HG03571 (cell line): ENCODE results near the gene LSM4.

Experiments
- ATAC-seq: cut with Tn5 transposase; IDR thresholded peaks from one replicate; pipeline ENCODE4 v1.9.1; 2021; ENCODE audit not compliant: unreplicated experiment

LSM4 gene

DNA sequence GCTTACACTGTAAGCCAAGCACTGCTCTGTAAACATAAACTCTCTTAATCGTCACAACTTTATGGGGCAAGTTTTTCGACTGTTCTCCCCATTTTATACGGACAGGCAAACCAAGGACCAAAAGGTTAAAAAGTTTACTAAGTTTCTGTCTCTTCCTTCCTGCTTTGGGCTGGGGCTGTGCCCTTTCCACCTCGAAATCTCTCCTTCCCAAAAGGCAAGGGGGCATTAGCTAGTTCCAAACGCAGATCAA is 43.7 kb downstream of the LSM4 start:
- ATAC-seq, result no peak

DNA sequence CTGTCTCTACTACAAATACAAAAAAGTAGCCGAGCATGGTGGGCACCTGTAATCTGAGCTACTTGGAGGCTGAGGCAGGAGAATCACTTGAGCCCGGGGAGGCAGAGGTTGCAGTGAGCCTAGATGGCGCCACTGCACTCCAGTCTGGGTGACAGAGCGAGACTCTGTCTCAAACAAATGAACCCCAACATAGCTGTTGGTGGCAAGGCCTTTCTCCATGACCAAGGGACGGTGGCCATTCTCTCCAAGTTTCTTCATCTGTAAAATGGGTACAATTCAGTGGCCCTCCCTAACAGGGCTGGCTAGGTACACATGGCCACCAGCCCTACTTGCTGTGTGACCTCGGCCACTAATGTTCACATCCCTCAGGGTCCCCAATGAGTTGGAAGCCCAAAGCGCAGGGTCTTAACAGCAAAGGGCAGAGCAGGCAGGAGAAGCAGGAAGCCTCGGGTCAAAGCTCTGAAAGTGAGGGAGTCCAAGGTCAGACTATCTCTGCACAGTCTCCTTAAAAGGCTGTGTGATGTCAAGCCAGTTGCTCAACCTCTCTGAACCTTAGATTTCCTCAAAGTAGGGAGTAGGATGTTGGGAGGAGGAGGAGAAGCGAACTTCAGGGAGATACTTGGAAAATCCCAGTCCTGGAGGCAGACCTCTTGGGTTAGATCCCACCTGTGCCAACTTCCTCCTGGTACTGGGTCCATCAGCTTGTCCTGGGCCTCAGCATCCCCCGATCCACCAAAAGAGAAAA is 44.2 kb downstream of the LSM4 start:
- ATAC-seq, result no peak

DNA sequence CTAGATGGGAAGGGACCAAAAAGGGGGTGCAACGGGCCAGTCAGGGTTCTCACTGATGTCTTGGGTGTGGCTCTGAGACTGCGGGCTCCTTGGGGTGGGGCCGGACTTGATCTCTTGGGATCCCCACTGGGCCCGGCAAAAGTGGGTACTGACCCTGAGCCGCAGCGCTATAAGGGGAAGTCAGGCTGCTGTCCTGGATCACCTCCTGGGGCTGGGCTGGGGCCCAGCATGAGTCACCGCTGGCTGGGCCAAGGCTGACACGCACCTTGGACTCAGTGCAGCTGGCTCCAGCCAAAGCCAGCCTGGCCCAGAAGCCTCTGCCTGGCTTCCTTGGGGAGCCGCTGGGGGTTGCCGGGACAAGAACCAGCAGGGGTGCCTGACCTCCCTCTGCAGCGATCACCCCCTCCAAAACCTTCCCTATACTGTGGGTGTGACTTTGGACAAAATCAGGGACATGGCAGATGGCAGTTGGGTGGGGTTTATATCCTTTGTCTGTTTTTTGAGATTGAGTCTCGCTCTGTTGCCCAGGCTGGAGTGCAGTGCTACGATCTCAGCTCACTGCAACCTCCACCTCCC is 48.0 kb downstream of the LSM4 start:
- ATAC-seq, result no peak

DNA sequence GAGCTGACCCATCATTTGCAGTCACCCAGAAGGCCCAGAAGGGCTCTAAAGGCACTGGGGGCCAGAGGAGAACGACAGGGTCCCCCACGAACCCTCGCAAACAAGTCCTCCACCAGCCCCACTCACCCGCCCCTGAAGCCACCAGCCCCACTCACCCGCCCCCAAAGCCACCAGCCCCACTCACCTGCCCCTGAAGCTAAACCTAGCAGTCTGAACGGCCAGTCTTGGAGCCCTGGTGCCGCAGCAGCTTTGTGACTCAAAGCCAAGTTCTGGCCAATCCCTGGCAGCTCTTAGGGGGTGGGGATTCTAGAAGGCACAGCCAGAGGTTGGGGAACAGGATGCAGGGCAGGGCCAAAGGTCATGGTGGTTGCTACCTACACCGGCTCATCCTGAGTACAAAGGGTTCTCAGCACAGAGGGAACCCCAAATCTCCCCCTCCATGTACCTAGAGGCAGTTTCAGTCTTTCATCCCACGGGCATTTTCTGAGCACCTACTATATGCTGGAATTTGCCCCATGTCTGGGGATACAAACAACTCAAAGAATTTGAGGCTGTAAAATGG is 48.6 kb downstream of the LSM4 start, which contains the start of gene IQCN:
TSS of gene IQCN (minus strand) at position 234 of the 562 bp plus-strand sequence. CDS start 4,974 bp downstream, outside the sequence.
- no peak for ATAC-seq

DNA sequence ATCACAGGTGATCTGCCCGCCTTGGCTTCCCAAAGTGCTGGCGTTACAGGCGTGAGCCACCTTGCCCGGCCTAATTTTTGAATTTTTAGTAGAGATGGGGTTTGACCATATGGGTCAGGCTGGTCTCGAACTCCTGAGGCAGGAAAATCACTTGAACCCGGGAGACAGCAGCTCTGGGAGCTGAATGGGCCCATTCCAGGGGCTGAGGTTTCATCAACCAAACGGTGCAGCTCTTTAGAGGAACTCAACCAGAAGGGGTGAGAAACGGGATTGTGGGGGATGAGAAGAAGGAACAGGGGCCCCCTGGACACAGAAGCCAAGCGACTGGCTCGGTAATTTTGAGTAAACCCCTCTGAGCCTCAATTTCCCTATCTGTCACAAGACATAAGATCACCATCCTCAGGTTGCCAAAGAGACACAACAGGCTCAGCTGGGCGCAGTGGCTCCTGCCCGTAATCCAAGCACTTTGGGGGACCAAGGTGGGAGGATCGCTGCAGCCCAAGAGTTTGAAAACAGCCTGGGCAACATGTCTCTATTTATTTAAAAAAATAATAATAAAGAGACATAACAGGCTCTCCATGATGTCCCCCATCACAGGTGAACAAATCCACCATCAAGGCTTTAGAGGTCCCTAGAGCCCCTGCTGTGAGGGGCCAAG is 49.2 kb downstream of the LSM4 start:
- ATAC-seq, result no peak

DNA sequence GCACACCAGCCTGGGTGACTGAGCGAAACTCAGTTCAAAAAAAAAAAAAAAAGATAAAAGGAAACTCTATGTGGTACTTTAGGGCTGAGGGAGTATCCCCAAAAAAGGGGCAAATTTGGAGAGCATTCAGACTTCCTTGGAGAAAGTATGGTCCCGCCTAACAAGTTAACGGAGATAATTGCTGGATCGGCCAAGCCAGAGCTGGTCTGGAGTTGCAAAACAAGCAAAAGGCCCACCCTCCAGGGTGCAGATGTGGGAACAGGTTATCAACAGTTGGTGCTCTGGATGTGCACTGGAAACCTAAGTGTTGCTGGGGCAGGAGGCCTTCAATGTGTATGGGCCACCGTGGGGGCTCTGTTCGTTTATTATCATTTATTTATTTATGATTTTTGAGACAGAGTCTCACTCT is 51.4 kb downstream of the LSM4 start:
- no peak for ATAC-seq

DNA sequence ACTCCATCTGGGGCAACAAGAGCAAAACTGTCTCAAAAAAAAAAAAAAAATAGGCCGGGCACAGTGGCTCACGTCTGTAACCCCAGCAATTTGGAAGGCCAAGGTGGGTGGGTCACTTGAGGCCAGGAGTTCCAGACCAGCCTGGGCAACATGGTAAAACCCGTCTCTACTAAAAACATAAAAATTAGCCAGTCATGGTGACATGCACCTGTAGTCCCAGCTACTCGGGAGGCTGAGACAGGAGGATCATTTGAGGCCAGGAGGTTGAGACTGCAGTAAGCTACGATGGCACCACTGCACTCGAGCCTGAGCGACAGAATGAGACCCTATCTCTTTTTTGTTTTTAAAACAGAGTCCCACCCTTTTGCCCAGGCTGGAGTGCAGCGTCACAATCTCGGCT is 52.5 kb downstream of the LSM4 start:
- no peak for ATAC-seq

DNA sequence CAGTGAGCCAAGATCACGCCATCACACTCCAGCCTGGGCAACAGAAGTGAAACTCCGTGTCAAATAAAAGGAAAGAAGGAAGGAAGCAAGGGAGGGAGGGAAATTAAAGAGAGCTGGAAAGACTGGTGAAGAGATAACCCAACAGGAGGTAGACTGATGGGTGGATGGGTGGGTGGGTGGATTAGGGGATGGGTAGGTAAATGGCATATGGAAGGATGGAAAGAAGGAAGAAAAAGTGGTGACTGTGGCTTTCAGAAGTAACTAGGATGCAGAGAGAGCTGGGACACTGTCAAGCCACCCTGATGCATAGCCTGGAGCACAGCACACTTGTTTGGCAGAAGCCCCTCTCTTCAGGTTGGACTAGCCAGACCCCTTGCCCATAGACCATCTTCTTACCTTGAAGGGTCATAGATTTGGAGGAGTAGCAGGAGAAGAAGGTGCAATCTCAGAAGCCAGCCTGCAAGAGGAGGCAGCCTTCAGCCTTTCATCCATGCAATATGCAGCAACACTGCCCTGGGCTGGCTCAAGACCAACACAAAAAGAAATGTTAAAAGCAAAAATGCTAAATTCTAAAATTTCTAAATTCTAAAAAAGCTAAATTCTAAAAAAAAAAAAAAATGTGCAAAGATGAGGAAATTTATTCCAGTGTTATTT is 53.7 kb downstream of the LSM4 start:
- ATAC-seq, result no peak

DNA sequence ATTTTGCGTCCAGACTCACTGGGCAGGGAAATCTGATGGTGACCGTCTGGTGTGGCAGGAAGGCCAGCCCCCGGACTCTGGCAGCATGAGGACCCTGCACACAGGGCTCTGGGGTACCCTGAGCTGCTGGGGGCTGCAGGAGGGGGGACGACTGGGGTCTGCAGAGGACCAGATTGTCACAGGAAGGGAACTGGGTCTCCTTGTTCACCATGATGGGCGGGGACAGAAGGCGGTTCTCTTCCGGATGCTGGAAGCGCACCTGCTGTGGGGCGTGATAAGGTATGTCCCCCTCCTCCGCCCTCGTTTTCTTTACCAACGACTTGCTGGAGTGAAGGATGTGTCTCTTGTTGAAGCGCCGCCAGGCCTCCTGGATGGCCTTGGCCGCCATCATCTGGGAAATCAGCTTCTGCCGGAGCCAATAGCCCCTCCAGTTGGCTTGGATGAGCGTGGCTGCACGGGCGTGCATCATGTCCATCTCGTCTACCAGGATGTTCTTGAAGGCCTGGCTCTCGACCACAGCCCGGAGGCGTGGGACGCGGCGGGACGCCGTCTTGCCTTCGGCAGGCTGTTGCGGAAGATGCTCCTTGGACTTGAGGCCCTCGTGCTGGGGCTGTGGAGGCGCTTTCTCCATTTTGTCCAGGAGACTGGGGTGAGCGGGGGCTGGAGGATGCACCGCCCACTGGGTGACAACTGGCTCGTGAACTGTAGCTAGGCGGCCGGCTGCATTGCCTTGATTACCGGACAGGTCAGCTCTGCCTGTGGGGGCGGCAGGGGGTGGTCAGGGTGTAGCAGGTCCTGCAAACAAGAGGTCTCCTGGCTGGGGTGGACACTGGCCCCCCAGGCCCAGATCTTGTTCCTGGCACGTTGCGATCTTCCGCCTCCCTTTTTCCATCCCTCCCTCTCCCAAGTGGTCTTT is 55.8 kb downstream of the LSM4 start:
- ATAC-seq, result no peak

DNA sequence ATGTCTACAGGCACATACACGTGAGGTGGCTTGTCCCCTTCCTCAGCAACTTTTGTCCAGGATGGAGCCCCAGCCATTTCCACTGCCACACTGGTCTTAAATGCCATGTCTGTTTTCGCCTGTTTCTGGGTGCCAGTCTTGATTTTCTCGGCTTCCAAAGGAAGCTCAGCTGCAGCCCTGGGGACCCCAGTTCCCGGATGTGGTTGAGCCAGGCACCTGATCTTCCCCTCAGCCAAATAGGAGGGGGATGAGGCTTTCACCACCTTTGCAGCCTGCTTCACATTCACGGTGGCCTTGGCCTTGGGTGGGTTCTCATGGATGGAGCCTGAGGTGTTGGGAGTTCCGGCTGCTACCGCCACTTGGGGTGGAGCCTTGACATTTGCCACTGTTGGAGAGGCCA is 57.3 kb downstream of the LSM4 start:
- no peak for ATAC-seq

DNA sequence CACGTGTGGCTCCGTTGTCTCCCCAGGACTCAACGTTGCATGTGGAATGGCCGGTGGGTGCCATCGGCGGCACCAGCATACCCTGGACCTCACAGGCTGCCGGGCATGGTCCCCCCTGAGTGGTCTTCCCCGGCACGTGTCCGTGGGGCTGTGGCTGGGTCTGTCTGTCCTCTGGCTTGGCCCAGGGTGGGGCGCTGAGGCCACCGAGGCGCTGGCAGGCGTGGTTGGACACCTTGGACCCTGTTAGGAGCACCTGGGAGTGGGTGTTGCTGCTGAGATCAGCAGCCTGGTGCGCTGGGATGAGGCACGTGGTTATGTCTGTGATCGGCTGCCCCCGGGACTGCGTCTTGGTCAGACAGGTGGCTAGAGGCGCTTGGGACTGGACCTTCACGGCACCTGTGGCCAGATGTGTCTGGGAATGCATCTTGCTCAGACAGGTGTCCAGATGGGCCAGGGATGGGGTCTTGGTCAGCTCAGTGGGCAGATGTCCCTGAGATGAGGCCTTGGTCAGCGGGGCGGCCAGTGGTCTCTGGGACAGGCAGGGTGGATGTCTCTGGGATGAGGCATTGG is 57.8 kb downstream of the LSM4 start:
- no peak for ATAC-seq

DNA sequence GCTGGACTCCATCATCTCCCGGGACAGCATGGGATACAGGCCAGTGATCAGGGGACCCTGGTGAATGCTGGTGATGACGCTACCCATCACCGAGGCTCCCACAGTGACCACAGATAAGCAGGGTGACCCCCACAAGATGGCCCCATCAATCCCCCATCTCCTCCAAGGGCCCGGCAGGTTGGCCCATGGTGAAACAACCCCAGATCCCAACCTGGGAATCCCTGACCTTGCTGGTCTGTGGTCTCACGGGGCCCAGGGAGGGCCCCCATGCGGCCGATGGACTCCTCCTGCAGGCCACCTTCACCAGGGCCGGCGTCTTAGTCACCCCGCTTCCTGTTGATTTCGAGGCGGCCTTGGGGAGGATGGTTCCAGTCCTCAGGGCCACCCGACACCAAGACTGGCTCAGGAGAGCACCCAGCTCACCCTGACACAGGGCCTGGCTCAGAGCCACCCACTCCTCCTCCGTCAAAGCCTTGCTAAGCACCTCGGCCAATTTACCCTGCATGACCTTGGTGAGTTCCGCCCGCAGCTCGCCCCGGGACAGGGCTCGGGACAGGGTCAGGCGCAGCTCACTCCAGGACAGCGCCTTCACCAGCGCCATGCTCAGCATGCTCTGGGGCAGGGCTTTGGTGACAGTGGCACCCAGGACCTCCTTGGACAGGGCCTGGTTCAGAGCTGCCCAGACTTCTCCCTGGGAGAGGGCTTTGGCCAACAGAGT is 58.6 kb downstream of the LSM4 start:
- no peak for ATAC-seq

DNA sequence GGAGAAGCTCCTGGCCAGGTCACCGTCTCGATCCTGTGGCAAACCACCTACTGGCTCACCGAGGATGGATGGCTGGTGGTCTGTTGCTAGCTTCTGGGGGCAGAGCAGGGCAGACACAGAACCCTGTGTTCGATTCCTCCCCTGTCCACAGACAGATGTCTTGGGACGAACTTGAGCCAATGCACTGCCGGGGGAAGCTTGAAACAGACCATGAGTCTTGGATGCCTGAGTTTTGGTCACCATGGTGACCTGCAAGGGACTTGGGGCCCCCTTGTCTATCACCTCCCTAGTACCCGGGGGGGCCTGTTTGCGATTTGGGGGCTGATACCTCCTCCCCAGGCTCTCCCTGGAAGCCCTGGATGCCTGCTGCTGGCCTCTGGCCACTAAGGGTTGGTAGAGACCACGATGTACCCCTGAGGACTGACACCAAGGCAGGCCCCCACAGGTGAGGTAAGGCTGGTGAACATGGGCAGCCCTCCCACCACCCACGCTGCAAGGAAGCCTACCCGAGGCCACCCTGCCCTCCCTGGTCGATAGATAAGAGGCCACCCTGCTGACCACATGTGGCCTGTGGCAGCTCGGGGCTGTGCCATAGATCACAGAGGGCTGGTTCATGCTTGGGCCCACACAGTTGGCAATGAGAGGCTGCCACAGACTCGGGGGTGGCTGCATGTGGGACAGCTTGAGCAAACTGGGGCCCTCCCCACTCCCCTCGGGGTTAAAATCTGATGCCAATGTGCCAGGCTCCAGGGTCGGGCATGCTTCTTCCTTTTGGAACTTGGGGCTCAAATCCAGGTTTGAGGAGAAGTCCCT is 59.3 kb downstream of the LSM4 start:
- no peak for ATAC-seq

DNA sequence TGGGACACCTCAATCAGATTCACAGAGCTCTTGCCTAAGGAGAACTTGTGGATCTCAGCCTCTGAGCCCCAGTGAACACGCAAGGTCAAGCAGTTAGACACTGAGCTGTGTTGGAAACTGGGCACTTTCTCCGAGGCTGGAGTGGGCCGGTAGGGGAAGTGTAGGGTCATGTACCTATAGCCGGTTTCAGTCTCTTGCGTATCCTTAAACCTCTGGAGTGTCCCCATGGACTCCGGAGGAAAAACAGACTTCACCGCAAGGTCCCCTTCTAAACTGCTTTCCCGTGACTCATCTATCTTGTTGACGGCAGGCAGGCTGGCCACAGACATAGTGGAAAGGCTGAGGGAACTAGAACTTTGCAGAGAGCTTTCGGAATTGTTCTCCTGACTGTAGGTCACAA is 60.0 kb downstream of the LSM4 start:
- no peak for ATAC-seq

DNA sequence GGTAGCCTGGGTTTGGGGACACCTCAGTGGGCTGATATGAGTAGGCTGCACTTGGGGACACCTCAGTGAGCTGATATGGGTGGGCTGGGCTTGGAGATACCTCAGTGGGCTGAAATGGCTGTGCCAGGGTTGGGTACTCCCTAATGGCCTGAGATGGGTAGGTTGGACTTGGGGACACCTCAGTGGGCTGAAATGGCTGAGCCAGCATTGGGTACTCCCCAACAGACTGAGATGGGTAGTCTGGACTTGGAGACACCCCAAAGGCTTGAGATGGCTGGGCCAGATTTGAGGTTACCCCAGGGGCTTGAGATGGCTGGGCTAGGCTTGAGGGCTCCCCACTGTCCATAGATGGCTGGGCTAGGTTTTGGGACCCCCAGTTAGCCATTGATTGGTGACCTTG is 60.7 kb downstream of the LSM4 start:
- no peak for ATAC-seq

DNA sequence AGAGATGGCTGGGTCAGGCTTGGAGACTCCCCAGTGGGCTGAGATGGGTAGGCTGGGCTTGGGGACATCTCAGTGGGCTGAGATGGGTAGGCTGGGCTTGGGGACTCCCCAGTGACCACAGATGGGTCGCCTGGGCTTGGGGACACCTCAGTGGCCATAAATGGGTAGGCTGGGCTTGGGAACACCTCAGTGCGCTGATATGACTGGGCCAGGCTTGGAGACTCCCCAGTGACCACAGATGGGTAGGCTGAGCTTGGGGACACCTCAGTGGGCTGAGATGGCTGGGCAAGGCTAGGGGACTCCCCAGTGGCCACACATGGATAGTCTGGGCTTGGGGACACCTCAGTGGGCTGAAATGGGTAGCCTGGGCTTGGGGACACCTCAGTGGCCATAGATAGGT is 61.4 kb downstream of the LSM4 start:
- ATAC-seq, result no peak

DNA sequence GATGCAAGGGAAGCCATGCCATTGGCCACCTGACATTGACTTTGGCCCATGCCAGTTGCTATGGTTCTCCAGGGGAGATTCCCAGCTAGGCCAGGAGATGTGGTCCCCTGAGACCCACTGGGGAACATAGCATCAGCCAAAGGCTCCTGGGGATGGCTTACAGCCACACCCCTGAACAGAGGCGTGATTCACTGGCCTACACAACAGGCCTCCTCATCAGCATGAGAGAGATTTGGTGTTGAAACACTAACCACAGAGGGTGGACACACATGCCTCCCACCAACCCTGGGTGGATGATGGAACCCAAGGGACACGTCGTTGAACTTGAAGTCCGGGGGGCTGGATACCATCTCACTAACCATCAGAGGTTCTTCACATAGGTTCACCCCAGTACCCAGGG is 63.0 kb downstream of the LSM4 start:
- ATAC-seq, result no peak

DNA sequence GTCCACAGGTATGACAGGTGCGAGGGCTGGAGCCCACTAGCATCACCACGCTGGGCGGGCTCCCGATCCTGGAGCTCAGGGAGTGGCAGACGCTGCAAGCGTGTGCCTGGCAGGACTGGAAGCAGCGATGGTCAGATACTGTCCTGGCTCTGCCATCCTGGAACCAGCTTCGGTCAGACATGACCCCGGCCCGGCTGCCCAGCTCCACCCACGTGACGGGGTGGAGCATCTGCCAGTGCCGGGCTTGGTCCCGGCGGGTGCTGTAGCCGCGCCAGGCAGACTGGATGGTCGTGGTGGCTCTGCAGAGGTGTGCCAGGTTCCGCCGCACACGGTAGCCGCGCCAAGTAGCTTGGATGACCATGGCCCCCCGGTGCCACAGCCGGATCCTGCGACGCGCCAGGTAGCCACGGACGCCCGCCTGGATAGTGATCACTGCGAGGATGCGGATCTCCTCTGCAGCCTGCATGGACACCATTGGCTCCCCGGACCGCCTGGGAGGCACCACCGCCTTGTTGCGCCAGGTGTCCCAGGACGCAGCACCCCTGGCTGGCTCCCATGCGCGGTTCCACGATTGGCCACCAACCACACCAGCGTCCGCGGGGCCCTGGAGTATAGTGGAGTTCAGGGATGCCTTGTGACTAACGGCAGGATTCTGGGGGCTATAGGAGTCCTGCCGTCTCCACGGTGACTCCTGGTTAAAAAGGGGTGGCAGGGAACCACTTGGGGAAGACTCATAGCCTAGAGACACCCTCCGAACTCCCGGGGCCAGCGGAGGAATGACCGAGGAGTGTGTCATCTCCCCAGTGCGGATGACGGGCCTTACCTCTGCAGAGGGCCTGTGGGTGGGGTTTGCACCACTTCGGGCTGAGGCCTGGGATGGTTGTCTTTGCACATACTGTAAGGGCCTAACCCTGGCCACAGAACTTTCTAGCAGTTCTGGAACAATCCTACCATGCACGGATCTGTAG is 65.1 kb downstream of the LSM4 start:
- ATAC-seq, result no peak
